ENCODE data around the gene GPR137.

The GPR137 gene

DNA sequence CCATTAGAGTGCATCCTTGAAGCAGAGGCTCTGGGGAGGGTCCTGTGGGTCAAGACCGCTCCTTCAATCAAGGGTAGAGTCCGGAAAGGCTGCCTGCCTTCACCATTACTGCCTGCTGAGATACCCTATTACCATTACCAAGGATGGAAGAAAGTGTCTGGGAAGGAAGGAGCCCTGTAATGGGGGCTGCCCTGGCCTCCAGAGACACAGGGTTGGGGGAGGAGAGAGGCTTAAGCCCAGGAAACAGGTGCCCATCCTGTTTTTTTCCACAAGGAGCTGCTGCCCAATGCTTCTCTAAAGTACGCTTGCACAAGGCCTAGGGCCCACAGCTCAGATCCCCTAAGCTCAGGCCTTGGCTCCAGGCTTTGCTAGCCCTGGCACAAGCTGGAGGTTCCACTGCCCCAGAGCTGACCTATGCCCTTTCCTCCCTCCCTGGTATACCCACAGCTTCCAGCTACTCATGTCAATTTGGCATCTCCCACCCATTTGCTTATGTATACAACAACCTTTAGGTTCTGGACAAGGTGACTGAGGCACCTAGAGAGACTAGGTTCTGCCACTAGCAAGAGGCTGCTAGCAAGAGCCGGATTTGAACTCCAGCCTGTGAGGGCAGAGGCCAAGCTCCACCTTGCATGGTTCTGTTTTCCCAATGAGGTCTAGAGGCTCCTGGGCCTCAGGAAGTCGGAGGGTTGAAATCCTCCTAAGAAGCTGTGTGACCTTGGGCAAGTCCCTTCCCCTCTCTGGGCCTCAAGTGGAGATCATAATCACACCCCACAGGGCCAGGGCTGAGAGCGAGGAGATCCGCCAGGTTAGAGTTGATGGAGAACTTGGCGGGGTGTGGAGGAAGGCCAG lies 35.9 kb upstream of the GPR137 start:
- no peak for DNase-seq (ENCODE audit: low read depth, low spot score)

DNA sequence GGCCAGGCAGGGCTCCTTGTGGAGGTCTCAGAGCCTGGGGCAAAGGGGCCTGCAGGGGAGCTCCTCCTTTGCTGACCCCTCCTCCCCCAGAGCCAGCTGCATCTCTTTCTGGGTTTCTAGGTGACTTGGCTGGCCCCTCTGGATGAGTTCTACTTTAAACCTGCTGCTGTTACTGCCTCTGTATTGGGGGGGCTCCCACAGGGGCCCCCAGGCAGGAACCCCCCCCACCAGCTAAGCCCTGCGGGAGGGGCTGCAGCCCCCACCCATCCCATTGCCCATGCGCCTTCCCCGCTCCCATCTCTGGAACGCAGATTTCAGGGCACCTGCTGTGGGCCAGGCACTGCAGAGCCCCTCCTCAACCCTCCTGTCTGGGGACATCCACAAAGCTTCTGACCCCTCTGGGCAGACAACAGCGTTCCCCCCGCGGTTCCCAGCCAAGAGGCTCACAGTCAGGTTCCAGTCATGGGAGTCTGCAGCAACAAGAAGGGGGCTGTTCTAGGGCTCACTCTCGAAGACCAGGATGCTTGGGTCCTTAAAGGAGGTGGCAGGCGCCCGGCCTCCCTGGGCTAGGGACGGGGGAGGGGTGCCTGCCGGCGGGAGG lies 35.1 kb upstream of the GPR137 start:
- no peak for DNase-seq (ENCODE audit: low read depth, low spot score)

DNA sequence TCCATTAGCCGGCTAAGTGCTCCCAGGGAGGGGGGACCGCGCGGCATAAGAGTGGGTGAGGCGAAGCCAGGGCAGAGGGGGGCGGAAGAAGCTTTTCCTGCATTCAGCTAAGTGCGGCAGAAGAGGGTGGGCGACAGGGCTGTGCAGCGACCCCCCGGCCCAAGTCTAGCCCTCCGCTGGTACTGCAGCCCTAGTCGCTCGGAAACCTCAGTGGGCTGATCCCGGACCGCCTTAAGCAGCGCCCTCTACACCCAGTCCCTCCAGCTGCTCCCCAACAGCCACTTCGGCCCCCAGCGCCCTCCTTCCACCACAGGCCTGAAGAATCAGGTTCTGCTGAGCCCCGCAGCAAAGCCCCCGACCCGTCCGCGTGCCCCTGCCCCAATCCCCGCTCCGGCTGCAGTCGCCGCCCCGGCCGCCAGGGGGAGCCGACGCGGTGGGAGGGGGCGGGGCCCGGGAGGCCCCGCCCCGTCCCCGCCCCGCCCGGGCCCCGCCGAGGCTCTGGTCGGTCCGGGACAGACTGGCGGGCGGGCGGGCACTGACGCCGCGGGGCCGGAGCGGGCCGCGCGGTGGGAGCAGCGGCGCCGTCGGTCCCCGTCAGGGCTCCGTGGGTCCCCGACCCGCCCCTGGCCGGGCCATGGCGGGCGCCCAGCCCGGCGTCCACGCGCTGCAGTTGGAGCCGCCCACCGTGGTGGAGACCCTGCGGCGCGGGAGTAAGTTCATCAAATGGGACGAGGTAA lies 34.5 kb upstream of the GPR137 start, which contains the start of gene PLCB3:
TSS of gene PLCB3 (plus strand) at position 515 of the 737 bp plus-strand sequence. CDS start at position 635, 120 bp downstream.
- DNase-seq (ENCODE audit: low read depth, low spot score): no peak

DNA sequence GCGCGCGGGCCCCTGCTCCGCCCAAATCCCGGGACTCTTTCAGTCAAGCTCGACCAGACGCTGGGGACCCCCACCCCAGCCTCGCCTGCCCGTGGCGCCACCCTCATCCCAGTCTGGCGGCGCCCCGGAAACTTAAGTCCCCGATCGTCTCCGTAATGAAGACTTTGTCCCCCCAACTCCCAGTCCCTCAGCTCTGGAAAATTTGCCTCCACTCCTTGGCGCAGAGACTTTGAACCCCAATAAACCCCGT lies 34.0 kb upstream of the GPR137 start:
- no peak for DNase-seq (ENCODE audit: low read depth, low spot score)

DNA sequence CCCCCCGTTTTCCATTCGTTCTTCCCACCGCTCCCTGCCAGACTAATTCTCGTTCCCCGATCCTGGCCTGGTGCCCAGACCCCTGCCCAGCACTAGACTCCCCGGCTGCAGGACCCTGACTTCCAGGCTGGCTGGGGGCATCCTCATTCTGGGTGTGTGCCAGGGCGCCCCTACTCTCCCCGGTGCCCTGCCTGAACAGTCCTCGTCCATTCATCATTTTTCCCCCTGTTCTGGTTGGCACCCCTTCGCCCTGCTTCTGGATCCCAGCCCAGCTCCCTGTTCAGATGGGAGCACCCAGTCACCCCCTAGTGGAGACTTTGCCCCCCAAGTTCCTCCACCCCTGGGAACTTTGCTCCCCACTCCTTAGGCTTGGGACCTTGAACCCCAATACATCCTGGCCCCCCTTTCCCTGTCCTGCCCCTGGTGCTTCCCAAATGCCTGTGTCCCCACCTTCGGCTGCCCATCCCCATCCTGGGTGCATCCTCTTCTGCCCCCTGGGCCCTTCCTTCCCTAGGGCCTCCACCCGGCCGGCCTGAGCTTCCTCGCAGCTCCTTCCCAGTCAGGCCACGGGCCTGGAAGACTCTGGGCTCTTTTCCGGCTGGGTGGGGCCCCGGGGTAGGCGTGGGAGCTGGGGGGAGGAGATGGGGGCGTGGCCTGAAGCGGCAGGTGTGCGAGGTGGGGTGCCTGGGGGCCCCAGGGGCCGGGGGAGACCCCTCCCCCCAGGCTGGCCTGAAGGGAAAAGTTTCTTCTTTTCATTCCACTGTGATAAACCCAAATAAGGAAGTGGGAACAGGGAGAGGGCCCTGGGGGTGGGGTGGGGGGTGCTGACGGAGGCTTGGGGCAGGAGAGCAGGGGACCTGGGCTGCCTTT lies 33.4 kb upstream of the GPR137 start:
- no peak for DNase-seq (ENCODE audit: low read depth, low spot score)

DNA sequence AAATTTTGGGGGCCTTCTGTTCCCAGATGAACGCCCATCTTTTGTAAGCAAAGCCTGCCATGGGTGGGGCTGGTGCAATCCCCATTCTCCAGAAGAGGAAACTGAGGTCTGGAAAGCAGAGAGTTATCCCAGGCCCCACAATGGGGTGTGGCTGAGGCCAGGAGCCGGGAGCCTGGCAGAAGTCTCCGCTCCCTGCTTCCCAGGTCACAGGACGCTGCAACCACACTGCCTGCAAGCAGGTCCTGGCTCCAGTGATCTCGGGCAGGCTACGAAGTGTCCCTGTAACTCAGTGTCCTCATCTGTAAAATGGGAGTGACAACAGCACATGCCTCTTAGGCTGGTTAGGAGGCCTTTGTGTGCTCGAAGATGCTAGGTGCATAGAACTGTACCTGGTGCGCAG lies 32.6 kb upstream of the GPR137 start:
- DNase-seq (ENCODE audit: low read depth, low spot score): no peak

DNA sequence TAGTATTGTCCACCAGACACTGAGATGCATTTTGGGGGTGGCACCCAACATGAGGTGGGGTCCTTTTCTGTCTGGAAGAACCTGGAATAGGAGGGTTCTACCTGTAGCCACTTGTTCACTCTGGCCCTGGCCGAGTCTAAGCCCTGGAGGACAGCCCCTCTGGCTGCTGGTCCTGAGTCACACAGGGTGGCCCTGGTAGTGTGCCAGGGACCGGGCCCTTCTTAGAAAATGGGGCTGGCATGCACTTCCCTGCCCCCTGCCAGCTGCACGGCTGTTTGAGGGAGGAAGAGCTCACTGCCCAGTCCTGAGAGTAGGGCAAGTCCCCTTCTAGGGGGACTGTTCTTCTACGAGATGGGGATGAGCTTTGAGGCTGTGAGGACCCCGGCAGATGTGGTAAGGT lies 32.2 kb upstream of the GPR137 start:
- no peak for DNase-seq (ENCODE audit: low read depth, low spot score)

DNA sequence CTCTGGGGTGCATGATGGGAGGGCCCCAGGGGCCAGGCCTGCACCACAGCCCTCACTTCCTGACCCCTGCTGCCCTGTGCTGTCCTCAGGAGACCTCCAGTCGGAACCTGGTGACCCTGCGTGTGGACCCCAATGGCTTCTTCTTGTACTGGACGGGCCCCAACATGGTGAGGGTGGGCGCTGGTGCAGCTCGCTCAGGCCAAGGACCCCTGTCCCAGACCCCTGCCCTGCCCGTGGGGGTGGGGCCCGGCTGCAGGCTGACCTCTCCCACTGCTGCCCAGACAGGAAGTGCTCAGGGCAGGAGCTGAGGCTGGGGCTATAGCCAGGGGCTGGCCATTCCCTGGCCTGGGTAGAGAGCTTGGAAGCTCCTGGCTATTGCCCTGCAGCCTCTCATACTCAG lies 31.3 kb upstream of the GPR137 start:
- DNase-seq (ENCODE audit: low read depth, low spot score): no peak

DNA sequence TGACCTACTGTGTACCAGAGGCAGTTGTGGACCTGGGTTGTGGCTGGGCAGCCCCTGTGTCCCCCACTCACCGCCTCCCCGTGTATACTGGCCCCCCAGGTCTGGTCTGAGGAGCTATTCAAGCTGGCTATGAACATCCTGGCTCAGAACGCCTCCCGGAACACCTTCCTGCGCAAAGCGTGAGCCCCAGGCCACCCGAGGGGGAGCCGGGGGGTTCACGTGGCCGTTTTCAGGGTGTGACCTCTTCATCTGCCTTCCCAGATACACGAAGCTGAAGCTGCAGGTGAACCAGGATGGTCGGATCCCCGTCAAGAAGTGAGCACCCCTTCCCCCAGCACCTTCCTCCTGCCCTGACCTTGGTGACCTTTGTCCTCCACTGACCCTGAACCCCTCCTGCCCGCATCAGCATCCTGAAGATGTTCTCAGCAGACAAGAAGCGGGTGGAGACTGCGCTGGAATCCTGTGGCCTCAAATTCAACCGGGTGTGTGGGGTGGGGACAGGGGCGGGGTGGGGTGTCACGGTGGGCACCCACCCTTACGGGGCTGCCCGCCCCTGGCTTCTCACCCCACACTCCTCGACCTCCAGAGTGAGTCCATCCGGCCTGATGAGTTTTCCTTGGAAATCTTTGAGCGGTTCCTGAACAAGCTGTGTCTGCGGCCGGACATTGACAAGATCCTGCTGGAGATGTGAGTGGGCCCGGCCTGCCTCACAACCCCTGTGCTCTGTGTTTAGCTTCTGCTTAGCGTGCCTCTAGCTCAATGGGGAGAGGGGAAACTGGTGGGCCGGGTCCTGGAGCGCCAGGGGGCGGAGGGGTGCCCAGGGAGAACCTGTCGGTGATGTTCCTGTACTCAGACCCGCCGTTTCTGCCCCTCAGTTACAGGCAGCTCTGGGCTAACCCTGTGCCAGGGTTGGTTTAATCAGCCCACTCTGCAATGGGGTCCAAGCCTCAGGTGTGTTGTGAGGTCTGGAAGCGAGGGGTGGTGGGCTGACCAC lies 30.2 kb upstream of the GPR137 start:
- DNase-seq (ENCODE audit: low read depth, low spot score): no peak

DNA sequence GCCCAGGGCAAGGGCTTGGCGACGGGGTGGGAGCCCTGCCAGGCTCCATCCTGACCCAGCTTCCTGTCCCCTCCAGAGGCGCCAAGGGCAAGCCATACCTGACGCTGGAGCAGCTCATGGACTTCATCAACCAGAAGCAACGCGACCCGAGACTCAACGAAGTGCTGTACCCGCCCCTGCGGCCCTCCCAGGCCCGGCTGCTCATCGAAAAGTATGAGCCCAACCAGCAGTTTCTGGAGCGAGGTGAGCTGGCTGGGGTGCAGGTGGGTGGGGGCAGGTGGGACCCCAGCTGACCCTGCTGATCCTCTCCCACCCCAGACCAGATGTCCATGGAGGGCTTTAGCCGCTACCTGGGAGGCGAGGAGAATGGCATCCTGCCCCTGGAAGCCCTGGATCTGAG lies 29.3 kb upstream of the GPR137 start:
- no peak for DNase-seq (ENCODE audit: low read depth, low spot score)

DNA sequence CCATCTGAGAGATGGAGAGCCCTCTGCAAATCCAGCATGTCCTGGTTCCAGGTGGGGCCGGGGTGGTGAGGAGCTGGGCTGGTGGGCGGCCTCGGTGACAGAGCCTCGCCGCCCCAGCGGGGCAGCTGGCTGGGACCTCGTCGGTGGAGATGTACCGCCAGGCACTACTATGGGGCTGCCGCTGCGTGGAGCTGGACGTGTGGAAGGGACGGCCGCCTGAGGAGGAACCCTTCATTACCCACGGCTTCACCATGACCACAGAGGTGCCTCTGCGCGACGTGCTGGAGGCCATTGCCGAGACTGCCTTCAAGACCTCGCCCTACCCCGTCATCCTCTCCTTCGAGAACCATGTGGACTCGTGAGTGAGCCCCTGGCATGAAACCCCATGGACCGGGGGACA lies 27.3 kb upstream of the GPR137 start:
- no peak for DNase-seq (ENCODE audit: low read depth, low spot score)

DNA sequence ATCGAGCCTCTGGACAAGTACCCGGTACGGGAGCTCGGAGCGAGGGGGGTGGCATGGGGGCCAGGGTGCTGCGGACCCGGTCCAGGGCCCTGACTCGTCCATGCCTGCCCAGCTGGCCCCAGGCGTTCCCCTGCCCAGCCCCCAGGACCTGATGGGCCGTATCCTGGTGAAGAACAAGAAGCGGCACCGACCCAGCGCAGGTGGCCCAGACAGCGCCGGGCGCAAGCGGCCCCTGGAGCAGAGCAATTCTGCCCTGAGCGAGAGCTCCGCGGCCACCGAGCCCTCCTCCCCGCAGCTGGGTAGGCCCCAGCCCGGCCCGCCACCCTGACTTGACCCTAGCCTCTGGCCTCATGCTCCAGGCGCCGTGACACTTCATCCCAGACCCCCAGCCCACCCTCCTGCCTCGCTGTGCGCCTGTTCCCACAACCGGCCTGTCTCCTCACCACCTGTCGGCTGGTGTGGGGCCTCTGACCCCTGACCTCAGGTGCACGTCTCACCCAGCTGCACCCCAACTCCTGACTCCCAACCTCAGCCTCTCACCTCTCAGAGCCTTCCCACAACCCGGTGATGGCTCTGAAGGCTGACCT lies 26.6 kb upstream of the GPR137 start:
- DNase-seq (ENCODE audit: low read depth, low spot score): no peak

DNA sequence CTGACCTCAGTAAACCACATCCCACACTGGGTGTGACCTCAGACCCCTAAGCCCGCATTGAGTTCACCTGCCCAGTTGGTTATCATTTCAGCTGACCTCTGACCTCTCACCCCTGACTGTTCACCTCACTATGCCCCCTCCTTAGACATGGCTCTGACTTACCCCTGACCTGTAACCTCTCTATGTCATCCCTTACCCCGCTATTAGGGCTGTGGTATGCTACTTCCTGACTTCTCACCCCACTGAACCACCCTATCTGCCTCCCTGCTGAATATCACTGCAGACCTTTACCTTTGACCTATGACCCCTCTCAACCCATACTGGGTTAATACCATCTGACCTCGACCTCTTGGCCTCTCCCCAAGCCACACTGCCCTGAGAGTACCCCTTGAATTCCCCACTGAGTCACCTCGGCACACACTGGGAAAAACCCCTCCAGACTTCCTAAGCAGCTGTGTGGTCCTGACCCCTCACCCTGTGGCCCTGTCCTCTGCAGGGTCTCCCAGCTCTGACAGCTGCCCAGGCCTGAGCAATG lies 26.0 kb upstream of the GPR137 start:
- DNase-seq (ENCODE audit: low read depth, low spot score): no peak

DNA sequence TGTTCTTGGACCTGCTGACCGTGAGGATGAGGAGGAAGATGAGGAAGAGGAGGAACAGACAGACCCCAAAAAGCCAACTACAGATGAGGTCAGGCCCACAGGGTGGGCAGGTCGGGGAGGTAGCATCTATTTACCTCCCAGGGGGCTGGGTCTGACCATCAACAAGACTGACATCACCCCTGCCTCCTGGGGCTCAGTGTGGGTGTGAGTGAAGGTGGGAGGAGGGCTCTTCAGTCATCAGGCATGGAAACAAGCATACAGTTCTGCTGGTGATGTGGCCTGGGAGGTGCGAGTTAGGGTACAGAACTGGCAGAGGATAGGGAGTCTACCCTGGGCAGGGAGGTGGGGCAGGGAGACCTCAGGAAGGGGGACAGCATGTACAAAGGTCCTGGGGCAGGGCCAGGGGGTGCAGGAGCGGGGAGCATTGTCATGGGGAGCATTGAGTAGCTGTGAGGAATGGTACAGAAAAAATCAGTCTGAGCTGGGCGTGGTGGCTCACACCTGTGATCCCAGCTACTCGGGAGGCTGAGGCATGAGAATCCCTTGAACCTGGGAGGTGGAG lies 25.4 kb upstream of the GPR137 start:
- DNase-seq (ENCODE audit: low read depth, low spot score): no peak

DNA sequence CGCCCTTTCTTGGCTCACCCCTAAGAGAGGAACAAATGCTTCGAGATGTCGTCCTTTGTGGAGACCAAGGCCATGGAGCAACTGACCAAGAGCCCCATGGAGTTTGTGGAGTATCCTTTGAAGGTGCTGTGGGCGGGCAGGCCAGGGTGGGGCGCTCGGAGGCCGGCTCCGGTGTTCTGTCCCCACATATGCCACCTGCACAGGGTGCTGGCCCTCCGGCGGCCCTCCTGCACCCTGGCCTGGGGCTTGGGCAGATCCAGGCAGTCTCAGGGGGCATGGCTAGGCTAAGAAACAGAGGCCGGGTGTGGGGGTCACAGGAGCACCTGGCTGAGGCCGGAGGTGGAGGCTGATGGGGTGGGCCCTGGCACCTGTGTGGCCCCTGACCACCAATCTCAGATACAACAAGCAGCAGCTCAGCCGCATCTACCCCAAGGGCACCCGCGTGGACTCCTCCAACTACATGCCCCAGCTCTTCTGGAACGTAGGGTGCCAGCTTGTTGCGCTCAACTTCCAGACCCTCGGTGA lies 24.0 kb upstream of the GPR137 start:
- DNase-seq (ENCODE audit: low read depth, low spot score): no peak

DNA sequence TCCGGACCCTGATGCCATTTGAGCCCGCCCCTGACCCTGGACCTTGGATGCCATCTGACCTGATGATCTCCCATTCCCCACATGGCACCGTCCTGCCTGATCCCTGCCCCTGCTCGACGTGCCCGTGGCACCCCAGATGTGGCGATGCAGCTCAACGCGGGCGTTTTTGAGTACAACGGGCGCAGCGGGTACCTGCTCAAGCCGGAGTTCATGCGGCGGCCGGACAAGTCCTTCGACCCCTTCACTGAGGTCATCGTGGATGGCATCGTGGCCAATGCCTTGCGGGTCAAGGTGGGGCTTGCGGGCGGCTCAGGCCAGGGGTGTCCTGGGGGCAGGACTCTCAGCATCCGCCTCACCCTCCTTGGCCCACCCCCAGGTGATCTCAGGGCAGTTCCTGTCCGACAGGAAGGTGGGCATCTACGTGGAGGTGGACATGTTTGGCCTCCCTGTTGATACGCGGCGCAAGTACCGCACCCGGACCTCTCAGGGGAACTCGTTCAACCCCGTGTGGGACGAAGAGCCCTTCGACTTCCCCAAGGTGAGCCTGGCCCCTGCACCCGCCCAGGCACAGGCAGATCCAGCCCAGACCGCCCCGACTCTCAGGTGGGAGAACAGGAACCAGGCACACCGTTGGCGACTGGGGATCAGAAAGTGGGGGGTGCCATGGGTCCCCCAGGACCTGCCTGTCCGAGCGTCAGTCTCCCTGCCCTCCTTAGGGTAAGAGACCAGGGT lies 23.2 kb upstream of the GPR137 start:
- DNase-seq (ENCODE audit: low read depth, low spot score): no peak

DNA sequence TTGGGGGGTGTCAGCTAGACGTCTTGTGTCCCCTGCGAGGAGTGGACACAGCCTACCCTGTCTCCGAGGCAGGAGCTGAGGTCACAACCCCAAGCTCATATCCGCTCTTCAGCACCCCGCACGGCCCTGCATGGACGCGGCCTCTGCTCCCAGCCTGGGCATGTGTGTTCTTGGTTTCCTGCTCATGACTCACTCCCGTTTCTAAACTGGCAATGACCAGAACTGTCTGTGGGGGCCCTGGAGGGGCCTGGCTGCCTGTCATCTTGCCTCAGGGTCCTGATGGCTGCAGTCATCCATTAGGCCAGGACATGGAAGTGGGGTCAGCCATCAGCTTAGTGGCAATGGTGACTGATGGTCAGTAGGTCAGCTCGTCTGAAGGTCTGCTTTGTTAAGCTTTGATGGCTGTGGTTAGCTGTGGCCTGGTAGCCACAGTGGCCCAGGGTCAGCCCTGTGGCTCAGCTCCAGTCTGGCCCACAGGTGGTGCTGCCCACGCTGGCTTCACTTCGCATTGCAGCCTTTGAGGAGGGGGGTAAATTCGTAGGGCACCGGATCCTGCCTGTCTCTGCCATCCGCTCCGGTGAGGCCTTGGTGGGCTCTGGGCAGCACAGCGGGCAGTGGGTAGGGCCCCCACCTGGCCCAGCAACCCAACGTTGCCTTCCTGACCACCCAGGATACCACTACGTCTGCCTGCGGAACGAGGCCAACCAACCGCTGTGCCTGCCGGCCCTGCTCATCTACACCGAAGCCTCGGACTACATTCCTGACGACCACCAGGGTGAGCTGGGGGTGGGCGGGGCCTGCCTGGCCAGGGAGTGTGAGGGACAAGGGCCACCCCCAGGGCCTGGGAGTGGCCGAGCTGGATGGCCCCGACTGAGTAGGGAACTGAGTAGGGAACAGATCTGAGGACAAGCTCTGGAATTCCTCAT lies 22.4 kb upstream of the GPR137 start:
- DNase-seq (ENCODE audit: low read depth, low spot score): no peak

DNA sequence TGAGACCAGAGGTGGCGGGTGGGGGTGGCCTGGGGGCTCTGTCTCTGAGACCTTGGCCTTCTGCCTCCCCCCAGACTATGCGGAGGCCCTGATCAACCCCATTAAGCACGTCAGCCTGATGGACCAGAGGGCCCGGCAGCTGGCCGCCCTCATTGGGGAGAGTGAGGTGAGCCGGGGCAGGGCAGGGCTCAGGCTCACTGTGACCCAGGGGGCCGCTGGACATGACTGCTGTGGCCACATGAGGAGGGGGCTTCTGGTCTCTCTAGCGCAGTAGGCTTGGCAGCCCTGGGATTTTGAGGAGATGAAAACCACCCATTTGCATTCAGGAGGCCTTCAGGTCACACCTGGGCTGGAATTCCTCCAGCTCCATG lies 21.7 kb upstream of the GPR137 start:
- DNase-seq (ENCODE audit: low read depth, low spot score): no peak

All from brain pericyte (primary cell).